SK-N-SH (cell line): Measurements from ENCODE around the gene MAPKBP1. TPM values are rescaled to one million over a fixed set of nuclear protein-coding genes. Genes with fewer than 3 reads are reported as not detected.

Experiments used
- CTCF ChIA-PET: fragments of 300-600, 350-600 bp; formaldehyde crosslinking; extraction: SDS; loops from one replicate; lab custom pipeline; 2021; lab: Yijun Ruan, JAX
- POLR2A ChIA-PET: fragments of 350-600 bp; sonication (Branson Sonifier 250); formaldehyde crosslinking; extraction: SDS; loops from one replicate; lab custom pipeline; 2020; ENCODE audit warnings: antibody characterized with exemption, inconsistent platforms; lab: Yijun Ruan, JAX
- DNase-seq: peaks from one replicate; pipeline ENCODE4 v3.0.0; 2012
- H2AFZ ChIP-seq: fragments of 200-600 bp; sonication (generic); 2 replicates; pipeline ENCODE4 v1.8.1; 2016; ENCODE audit warnings: antibody characterized with exemption, mild to moderate bottlenecking, low read depth
- H3F3A ChIP-seq: fragments of 200-600 bp; sonication (generic); replicated peaks from 2 replicates; pipeline ENCODE3; 2016; ENCODE audit warnings: antibody characterized with exemption, mild to moderate bottlenecking; ENCODE audit not compliant: insufficient read depth
- H3K27ac ChIP-seq, 2 experiments: fragments of 200-500 bp in 1 of 2; fragments of 200-600 bp in 1 of 2; sonication (Bioruptor generic) in 1 of 2; sonication (generic), shearing (Covaris generic) in 1 of 2; 2 replicates each; pipeline versions ENCODE4 v1.5.1 to v1.6.1; 2014 to 2016; ENCODE audit warnings: low read depth in 2 of 2, inconsistent platforms in 1 of 2, low read length in 1 of 2, mild to moderate bottlenecking in 1 of 2, mixed read lengths in 1 of 2
- H3K27me3 ChIP-seq: fragments of 200-600 bp; sonication (generic), shearing (Covaris generic); 2 replicates; pipeline ENCODE4 v1.6.1; 2016; ENCODE audit warnings: mixed run types; ENCODE audit not compliant: insufficient read depth
- H3K36me3 ChIP-seq, 2 experiments: fragments of 200-500 bp in 1 of 2; fragments of 200-600 bp in 1 of 2; sonication (Bioruptor generic) in 1 of 2; sonication (generic) in 1 of 2; replicated peaks in 1 of 2; 2 replicates each; pipeline versions ENCODE3 to v1.5.1; 2014 to 2016; ENCODE audit warnings: low read length in 1 of 2, mild to moderate bottlenecking in 1 of 2; ENCODE audit not compliant: insufficient read depth in 2 of 2, control insufficient read depth in 1 of 2
- H3K4me1 ChIP-seq, 2 experiments: fragments of 200-500 bp in 1 of 2; fragments of 200-600 bp in 1 of 2; sonication (Bioruptor generic) in 1 of 2; sonication (generic), shearing (Covaris generic) in 1 of 2; 2 replicates each; pipeline versions ENCODE4 v1.5.1 to v1.6.1; 2014 to 2016; ENCODE audit warnings: low read depth in 1 of 2, low read length in 1 of 2, mixed run types in 1 of 2; ENCODE audit not compliant: insufficient read depth in 2 of 2, control insufficient read depth in 1 of 2
- H3K4me2 ChIP-seq: fragments of 200-600 bp; sonication (generic), shearing (Covaris generic); 2 replicates; pipeline ENCODE4 v1.6.1; 2017; ENCODE audit warnings: mixed run types
- H3K4me3 ChIP-seq, 2 experiments: fragments of 200-500 bp in 1 of 2; fragments of 200-600 bp in 1 of 2; sonication (Bioruptor generic) in 1 of 2; sonication (generic), shearing (Covaris generic) in 1 of 2; 2 replicates each; pipeline versions ENCODE4 v1.5.1 to v1.8.1; 2014 to 2016; ENCODE audit warnings: low read depth in 2 of 2, inconsistent platforms in 1 of 2, low read length in 1 of 2, mild to moderate bottlenecking in 1 of 2, mixed read lengths in 1 of 2, moderate library complexity in 1 of 2
- H3K79me2 ChIP-seq: fragments of 200-600 bp; sonication (generic); 2 replicates; pipeline ENCODE4 v1.8.1; 2017; ENCODE audit warnings: mild to moderate bottlenecking; ENCODE audit not compliant: insufficient read depth
- H3K9ac ChIP-seq: fragments of 200-600 bp; sonication (generic); 2 replicates; pipeline ENCODE4 v1.6.1; 2017; ENCODE audit warnings: mixed run types
- H3K9me2 ChIP-seq: fragments of 200-600 bp; sonication (generic); 2 replicates; pipeline ENCODE4 v1.6.1; 2017; ENCODE audit warnings: mixed run types
- H3K9me3 ChIP-seq: fragments of 200-600 bp; sonication (generic); 2 replicates; pipeline ENCODE4 v1.6.1; 2017; ENCODE audit warnings: mixed run types, mild to moderate bottlenecking, moderate library complexity
- H4K20me1 ChIP-seq: fragments of 200-600 bp; sonication (generic); 2 replicates; pipeline ENCODE4 v1.6.1; 2017; ENCODE audit warnings: mild to moderate bottlenecking, mixed run types; ENCODE audit not compliant: insufficient read depth
- CTCF ChIP-seq: fragments of 200-600 bp; sonication (generic); IDR thresholded peaks from 2 replicates; pipeline ENCODE4 v1.6.1; 2017; ENCODE audit warnings: antibody characterized with exemption, mild to moderate bottlenecking, moderate library complexity
- ELF1 ChIP-seq: IDR thresholded peaks from 2 replicates; pipeline ENCODE4 v1.4.0; 2012
- FOXJ3 ChIP-seq: sonication (generic); formaldehyde crosslinking; IDR thresholded peaks from 2 replicates; pipeline ENCODE4 v1.5.1; 2020; ENCODE audit warnings: mild to moderate bottlenecking, missing genetic modification reagents
- FOXM1 ChIP-seq: IDR thresholded peaks from 2 replicates; pipeline ENCODE4 v1.4.0; 2012; ENCODE audit warnings: low read depth, mild to moderate bottlenecking
- IRF3 ChIP-seq: fragments of 150-350 bp; IDR thresholded peaks from 2 replicates; pipeline ENCODE4 v1.6.1; 2016; ENCODE audit warnings: mild to moderate bottlenecking, low read depth, low read length
- NFIC ChIP-seq: IDR thresholded peaks from 2 replicates; pipeline ENCODE4 v1.4.0; 2012; ENCODE audit warnings: borderline replicate concordance
- PBX3 ChIP-seq: IDR thresholded peaks from 2 replicates; pipeline ENCODE4; 2012
- POLR2AphosphoS5 ChIP-seq: IDR thresholded peaks from 2 replicates; pipeline ENCODE4 v1.6.1; 2012; ENCODE audit warnings: low read depth, low read length
- RAD21 ChIP-seq: IDR thresholded peaks from 2 replicates; pipeline ENCODE4 v1.6.1; 2012; ENCODE audit warnings: mild to moderate bottlenecking, low read length
- WGBS: methylation state at CpG from one replicate; pipeline ENCODE4 v1.1.6; 2017; ENCODE audit warnings: low lambda C conversion rate; 5-methylcytosine and 5-hydroxymethylcytosine counted together
- polyA plus RNA-seq, 3 experiments: library from polyadenylated mRNA; depleted of rRNA; stranded (reverse); fragments of >200 nt; gene quantifications; 2 replicates each; pipeline ENCODE4 v1.2.3, GENCODE V29; 2012
- TF ChIP-seq, protein P1 (sequence below): IDR thresholded peaks from 2 replicates; pipeline ENCODE4 v1.6.1; 2012; ENCODE audit warnings: mild to moderate bottlenecking, low read depth, low read length, moderate library complexity

Gene MAPKBP1
- polyA plus RNA-seq, 1 of the 3 experiments (the other 2 are of a cell fraction): 5.2 TPM

DNA sequence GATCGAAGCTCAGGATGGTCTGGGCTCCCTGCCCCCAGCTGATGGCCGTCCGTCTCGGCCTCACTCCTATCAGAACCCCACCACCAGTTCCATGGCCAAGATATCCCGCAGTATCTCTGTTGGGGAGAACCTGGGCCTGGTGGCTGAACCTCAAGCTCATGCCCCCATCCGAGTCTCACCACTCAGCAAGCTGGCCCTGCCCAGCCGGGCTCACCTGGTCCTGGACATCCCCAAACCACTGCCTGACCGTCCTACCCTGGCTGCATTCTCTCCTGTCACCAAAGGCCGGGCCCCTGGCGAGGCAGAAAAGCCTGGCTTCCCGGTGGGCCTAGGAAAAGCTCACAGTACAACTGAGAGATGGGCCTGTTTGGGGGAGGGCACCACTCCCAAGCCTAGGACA, 49.2 kb downstream of the MAPKBP1 start:
- Histone ChIP-seq H3K9ac (no peak overlapping the region), H3K9me3 (no peaks in the 10 kb centered on the region), H3K79me2 (no peaks in the 10 kb centered on the region), H3K4me1 (peaks cover 0 to 3% of the 10 kb centered on the region in 2 experiments; a peak in 1 of 4 replicates), H3K9me2 (no peaks in the 10 kb centered on the region), H3K4me2 (no peak overlapping the region), H2AFZ (no peak overlapping the region), H3K4me3 (no peak overlapping the region), H3K27ac (no peak overlapping the region), H4K20me1 (no peaks in the 10 kb centered on the region), H3K36me3 (peaks cover 0 to 51% of the 10 kb centered on the region in 2 experiments), H3K27me3 (no peaks in the 10 kb centered on the region), H3F3A (no peaks in the 10 kb centered on the region)
- 95% methylated on average over 4 of the region's 11 CpGs for WGBS
- POLR2A ChIA-PET: no interaction called here
- CTCF ChIA-PET: interaction anchor here (0.6 to 8.6 kb wide), 5 partner anchors 12 to 371 kb away, joined by 3 to 66 read pairs (median 13); partner anchors contain the start of gene MAPKBP1
- TF ChIP-seq RAD21 (no peak), POLR2AphosphoS5 (no peak), PBX3 (no peak), CTCF (no peak), IRF3 (no peak), FOXM1 (no peak), ELF1 (no peak), NFIC (no peak), FOXJ3 (CRISPR knock-in tag) (no peak)
- TF ChIP-seq, protein P1, sequence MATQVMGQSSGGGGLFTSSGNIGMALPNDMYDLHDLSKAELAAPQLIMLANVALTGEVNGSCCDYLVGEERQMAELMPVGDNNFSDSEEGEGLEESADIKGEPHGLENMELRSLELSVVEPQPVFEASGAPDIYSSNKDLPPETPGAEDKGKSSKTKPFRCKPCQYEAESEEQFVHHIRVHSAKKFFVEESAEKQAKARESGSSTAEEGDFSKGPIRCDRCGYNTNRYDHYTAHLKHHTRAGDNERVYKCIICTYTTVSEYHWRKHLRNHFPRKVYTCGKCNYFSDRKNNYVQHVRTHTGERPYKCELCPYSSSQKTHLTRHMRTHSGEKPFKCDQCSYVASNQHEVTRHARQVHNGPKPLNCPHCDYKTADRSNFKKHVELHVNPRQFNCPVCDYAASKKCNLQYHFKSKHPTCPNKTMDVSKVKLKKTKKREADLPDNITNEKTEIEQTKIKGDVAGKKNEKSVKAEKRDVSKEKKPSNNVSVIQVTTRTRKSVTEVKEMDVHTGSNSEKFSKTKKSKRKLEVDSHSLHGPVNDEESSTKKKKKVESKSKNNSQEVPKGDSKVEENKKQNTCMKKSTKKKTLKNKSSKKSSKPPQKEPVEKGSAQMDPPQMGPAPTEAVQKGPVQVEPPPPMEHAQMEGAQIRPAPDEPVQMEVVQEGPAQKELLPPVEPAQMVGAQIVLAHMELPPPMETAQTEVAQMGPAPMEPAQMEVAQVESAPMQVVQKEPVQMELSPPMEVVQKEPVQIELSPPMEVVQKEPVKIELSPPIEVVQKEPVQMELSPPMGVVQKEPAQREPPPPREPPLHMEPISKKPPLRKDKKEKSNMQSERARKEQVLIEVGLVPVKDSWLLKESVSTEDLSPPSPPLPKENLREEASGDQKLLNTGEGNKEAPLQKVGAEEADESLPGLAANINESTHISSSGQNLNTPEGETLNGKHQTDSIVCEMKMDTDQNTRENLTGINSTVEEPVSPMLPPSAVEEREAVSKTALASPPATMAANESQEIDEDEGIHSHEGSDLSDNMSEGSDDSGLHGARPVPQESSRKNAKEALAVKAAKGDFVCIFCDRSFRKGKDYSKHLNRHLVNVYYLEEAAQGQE: no peak
- no peak for DNase-seq
